H1 (cell line): ENCODE data around the gene CDYL2. TPM values are rescaled to one million over a fixed set of nuclear protein-coding genes. Genes with fewer than 3 reads are reported as not detected.

Experiments
- BACH1 ChIP-seq: IDR thresholded peaks from 2 replicates; pipeline ENCODE4 v1.6.1; 2012; ENCODE audit warnings: low read length, improper control_type of control experiment
- CHD2 ChIP-seq: IDR thresholded peaks from 2 replicates; pipeline ENCODE4 v1.6.1; 2012; ENCODE audit warnings: low read length, improper control_type of control experiment
- RBBP5 ChIP-seq: IDR thresholded peaks from 2 replicates; pipeline ENCODE4 v1.7.1; 2012; ENCODE audit warnings: low read depth, mild to moderate bottlenecking, inconsistent platforms, low read length, moderate library complexity, borderline replicate concordance
- SAP30 ChIP-seq: fragments of 300-600 bp; sonication (generic); IDR thresholded peaks from 2 replicates; pipeline ENCODE4 v1.7.1; 2012; ENCODE audit warnings: low read length, moderate library complexity, mild to moderate bottlenecking, inconsistent platforms; ENCODE audit not compliant: insufficient read depth, insufficient replicate concordance
- TAF1 ChIP-seq: IDR thresholded peaks from 2 replicates; pipeline ENCODE4 v1.6.1; 2011; ENCODE audit warnings: mild to moderate bottlenecking, low read depth, low read length
- TEAD4 ChIP-seq: IDR thresholded peaks from 2 replicates; pipeline ENCODE4 v1.6.1; 2012; ENCODE audit warnings: low read depth, low read length, inconsistent platforms, mixed read lengths
- YY1 ChIP-seq: IDR thresholded peaks from 2 replicates; pipeline ENCODE4 v1.6.1; 2011; ENCODE audit warnings: low read depth, mild to moderate bottlenecking, low read length
- polyA plus RNA-seq, 7 experiments: library from polyadenylated mRNA; depleted of rRNA in 3 of 7; stranded (reverse) in 5 of 7; unstranded in 2 of 7; fragments of >200 nt in 5 of 7; fragments of 200-250 nt in 2 of 7; gene quantifications; 1 replicate in 5 of 7; 2 replicates in 1 of 7; 4 replicates in 1 of 7; pipeline versions ENCODE4 v1.2.1 to v1.2.3, GENCODE V29; 2011 to 2013; ENCODE audit warnings: missing spikeins in 2 of 7, mixed read lengths in 2 of 7
- total RNA-seq: library from RNA; stranded (reverse); fragmentation: NEBNext Ultra II Directional; extraction: Animal tissue kit (Norgen Biotek cat#: 25700); gene quantifications from 2 replicates; pipeline ENCODE4 v1.2.1, GENCODE V29; 2021
- TF ChIP-seq, protein P1 (sequence below): fragments of 300-600 bp; sonication (generic); IDR thresholded peaks from 2 replicates; pipeline ENCODE4 v1.7.1; 2012; ENCODE audit warnings: low read length, moderate library complexity, mild to moderate bottlenecking, inconsistent platforms; ENCODE audit not compliant: insufficient replicate concordance
- TF ChIP-seq, protein P2 (sequence below), 3 experiments: IDR thresholded peaks; 1 replicate in 2 of 3; 2 replicates in 1 of 3; pipeline versions ENCODE4 v1.5.1 to v1.6.1; 2011; ENCODE audit warnings: low read length in 3 of 3, mild to moderate bottlenecking in 3 of 3, inconsistent platforms in 2 of 3, low read depth in 1 of 3, moderate library complexity in 1 of 3; ENCODE audit not compliant: insufficient read depth in 1 of 3; ENCODE audit errors: control extremely low read depth in 1 of 3

CDYL2 gene
- total and polyA plus RNA-seq, 2 of the 8 experiments (the other 6 are each of a cell fraction or from before 2014, with no cell fraction given) = 0.33 to 5.3 TPM

- TF ChIP-seq, protein P1, sequence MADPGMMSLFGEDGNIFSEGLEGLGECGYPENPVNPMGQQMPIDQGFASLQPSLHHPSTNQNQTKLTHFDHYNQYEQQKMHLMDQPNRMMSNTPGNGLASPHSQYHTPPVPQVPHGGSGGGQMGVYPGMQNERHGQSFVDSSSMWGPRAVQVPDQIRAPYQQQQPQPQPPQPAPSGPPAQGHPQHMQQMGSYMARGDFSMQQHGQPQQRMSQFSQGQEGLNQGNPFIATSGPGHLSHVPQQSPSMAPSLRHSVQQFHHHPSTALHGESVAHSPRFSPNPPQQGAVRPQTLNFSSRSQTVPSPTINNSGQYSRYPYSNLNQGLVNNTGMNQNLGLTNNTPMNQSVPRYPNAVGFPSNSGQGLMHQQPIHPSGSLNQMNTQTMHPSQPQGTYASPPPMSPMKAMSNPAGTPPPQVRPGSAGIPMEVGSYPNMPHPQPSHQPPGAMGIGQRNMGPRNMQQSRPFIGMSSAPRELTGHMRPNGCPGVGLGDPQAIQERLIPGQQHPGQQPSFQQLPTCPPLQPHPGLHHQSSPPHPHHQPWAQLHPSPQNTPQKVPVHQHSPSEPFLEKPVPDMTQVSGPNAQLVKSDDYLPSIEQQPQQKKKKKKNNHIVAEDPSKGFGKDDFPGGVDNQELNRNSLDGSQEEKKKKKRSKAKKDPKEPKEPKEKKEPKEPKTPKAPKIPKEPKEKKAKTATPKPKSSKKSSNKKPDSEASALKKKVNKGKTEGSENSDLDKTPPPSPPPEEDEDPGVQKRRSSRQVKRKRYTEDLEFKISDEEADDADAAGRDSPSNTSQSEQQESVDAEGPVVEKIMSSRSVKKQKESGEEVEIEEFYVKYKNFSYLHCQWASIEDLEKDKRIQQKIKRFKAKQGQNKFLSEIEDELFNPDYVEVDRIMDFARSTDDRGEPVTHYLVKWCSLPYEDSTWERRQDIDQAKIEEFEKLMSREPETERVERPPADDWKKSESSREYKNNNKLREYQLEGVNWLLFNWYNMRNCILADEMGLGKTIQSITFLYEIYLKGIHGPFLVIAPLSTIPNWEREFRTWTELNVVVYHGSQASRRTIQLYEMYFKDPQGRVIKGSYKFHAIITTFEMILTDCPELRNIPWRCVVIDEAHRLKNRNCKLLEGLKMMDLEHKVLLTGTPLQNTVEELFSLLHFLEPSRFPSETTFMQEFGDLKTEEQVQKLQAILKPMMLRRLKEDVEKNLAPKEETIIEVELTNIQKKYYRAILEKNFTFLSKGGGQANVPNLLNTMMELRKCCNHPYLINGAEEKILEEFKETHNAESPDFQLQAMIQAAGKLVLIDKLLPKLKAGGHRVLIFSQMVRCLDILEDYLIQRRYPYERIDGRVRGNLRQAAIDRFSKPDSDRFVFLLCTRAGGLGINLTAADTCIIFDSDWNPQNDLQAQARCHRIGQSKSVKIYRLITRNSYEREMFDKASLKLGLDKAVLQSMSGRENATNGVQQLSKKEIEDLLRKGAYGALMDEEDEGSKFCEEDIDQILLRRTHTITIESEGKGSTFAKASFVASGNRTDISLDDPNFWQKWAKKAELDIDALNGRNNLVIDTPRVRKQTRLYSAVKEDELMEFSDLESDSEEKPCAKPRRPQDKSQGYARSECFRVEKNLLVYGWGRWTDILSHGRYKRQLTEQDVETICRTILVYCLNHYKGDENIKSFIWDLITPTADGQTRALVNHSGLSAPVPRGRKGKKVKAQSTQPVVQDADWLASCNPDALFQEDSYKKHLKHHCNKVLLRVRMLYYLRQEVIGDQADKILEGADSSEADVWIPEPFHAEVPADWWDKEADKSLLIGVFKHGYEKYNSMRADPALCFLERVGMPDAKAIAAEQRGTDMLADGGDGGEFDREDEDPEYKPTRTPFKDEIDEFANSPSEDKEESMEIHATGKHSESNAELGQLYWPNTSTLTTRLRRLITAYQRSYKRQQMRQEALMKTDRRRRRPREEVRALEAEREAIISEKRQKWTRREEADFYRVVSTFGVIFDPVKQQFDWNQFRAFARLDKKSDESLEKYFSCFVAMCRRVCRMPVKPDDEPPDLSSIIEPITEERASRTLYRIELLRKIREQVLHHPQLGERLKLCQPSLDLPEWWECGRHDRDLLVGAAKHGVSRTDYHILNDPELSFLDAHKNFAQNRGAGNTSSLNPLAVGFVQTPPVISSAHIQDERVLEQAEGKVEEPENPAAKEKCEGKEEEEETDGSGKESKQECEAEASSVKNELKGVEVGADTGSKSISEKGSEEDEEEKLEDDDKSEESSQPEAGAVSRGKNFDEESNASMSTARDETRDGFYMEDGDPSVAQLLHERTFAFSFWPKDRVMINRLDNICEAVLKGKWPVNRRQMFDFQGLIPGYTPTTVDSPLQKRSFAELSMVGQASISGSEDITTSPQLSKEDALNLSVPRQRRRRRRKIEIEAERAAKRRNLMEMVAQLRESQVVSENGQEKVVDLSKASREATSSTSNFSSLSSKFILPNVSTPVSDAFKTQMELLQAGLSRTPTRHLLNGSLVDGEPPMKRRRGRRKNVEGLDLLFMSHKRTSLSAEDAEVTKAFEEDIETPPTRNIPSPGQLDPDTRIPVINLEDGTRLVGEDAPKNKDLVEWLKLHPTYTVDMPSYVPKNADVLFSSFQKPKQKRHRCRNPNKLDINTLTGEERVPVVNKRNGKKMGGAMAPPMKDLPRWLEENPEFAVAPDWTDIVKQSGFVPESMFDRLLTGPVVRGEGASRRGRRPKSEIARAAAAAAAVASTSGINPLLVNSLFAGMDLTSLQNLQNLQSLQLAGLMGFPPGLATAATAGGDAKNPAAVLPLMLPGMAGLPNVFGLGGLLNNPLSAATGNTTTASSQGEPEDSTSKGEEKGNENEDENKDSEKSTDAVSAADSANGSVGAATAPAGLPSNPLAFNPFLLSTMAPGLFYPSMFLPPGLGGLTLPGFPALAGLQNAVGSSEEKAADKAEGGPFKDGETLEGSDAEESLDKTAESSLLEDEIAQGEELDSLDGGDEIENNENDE = no peak
- TF ChIP-seq CHD2 = no peak
- TF ChIP-seq BACH1 = no peak
- TF ChIP-seq TAF1 = no peak
- no peak for TF ChIP-seq TEAD4
- TF ChIP-seq, protein P2, sequence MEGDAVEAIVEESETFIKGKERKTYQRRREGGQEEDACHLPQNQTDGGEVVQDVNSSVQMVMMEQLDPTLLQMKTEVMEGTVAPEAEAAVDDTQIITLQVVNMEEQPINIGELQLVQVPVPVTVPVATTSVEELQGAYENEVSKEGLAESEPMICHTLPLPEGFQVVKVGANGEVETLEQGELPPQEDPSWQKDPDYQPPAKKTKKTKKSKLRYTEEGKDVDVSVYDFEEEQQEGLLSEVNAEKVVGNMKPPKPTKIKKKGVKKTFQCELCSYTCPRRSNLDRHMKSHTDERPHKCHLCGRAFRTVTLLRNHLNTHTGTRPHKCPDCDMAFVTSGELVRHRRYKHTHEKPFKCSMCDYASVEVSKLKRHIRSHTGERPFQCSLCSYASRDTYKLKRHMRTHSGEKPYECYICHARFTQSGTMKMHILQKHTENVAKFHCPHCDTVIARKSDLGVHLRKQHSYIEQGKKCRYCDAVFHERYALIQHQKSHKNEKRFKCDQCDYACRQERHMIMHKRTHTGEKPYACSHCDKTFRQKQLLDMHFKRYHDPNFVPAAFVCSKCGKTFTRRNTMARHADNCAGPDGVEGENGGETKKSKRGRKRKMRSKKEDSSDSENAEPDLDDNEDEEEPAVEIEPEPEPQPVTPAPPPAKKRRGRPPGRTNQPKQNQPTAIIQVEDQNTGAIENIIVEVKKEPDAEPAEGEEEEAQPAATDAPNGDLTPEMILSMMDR (IDR thresholded peaks at IDR 0.05; ENCODE audit: control extremely low read depth in 1 of 3, insufficient read depth in 1 of 3, low read depth in 1 of 3, low read length in 3 of 3) = no peak
- TF ChIP-seq RBBP5 = no peak
- TF ChIP-seq SAP30 = no peak
- TF ChIP-seq YY1 = no peak
Measured at GRCh38 chr16:80671281-80671849, 133.0 kb downstream of the CDYL2 start (continued).
